IMR-90 (cell line): Measurements from ENCODE around the gene RPS6KB1. TPM values are rescaled to one million over a fixed set of nuclear protein-coding genes. Genes with fewer than 3 reads are reported as not detected.

Experiments
- ATAC-seq: fragments of 200-7000 bp; cut with Tn5 transposase; 2 replicates; pipeline ENCODE4 v1.9.1; 2020; ENCODE audit warnings: low read depth, mild to moderate bottlenecking, moderate library complexity
- BruUV-seq: library from RNA; stranded (reverse); fragments of 400-500 nt; replicated peaks from 2 replicates; lab custom pipeline; 2021; lab: Mats Ljungman, UMichigan
- CTCF ChIA-PET: fragments of 300-600 bp; formaldehyde crosslinking; extraction: SDS; loops from one replicate; lab custom pipeline; 2021; ENCODE audit warnings: antibody characterized with exemption; lab: Yijun Ruan, JAX
- POLR2A ChIA-PET: fragments of 300-600 bp; sonication (Branson Sonifier 250); formaldehyde crosslinking; loops from one replicate; lab custom pipeline; 2022; ENCODE audit warnings: antibody characterized with exemption; ENCODE audit not compliant: unreplicated experiment; lab: Charles Lee
- DNase-seq: peaks from one replicate; pipeline ENCODE4 v3.0.0; 2013
- H2AFZ ChIP-seq: replicated peaks from 2 replicates; pipeline ENCODE3; 2013; ENCODE audit warnings: low read length, mild to moderate bottlenecking; ENCODE audit not compliant: poor library complexity
- H2AK5ac ChIP-seq: 2 replicates; pipeline ENCODE4 v1.6.1; 2013; ENCODE audit warnings: low read depth, low read length, inconsistent platforms
- H2AK9ac ChIP-seq: replicated peaks from 2 replicates; pipeline ENCODE3; 2013; ENCODE audit warnings: mild to moderate bottlenecking, low read depth, low read length, moderate library complexity; ENCODE audit not compliant: poor library complexity
- H2BK120ac ChIP-seq: 2 replicates; pipeline ENCODE4 v1.6.1; 2013; ENCODE audit warnings: low read depth, low read length, inconsistent platforms
- H2BK15ac ChIP-seq: 3 replicates; pipeline ENCODE4 v1.6.1; 2013; ENCODE audit warnings: low read depth, low read length, inconsistent platforms
- H2BK20ac ChIP-seq: 2 replicates; pipeline ENCODE4 v1.6.1; 2013; ENCODE audit warnings: low read depth, mild to moderate bottlenecking, inconsistent platforms, low read length, moderate library complexity
- H2BK5ac ChIP-seq: 2 replicates; pipeline ENCODE4 v1.6.1; 2013; ENCODE audit warnings: mild to moderate bottlenecking, low read depth, low read length, inconsistent platforms; ENCODE audit not compliant: poor library complexity, severe bottlenecking
- H3K14ac ChIP-seq: replicated peaks from 2 replicates; pipeline ENCODE4 v1.6.1; 2013; ENCODE audit warnings: low read depth, low read length, inconsistent platforms
- H3K18ac ChIP-seq: 2 replicates; pipeline ENCODE4 v1.6.1; 2013; ENCODE audit warnings: low read depth, low read length, control low read depth
- H3K23ac ChIP-seq: 2 replicates; pipeline ENCODE4 v1.6.1; 2013; ENCODE audit warnings: low read depth, low read length, inconsistent platforms
- H3K27ac ChIP-seq: 2 replicates; pipeline ENCODE4 v1.5.1; 2013; ENCODE audit warnings: mild to moderate bottlenecking, control low read depth, low read length; ENCODE audit not compliant: insufficient read depth
- H3K27me3 ChIP-seq: 2 replicates; pipeline ENCODE4 v1.6.1; 2013; ENCODE audit warnings: low read length; ENCODE audit not compliant: control insufficient read depth, insufficient read depth
- H3K36me3 ChIP-seq: 2 replicates; pipeline ENCODE4 v1.6.1; 2013; ENCODE audit warnings: low read length, mixed read lengths; ENCODE audit not compliant: control insufficient read depth, insufficient read depth
- H3K4ac ChIP-seq: 2 replicates; pipeline ENCODE4 v1.6.1; 2013; ENCODE audit warnings: low read depth, low read length, inconsistent platforms
- H3K4me1 ChIP-seq: 2 replicates; pipeline ENCODE4 v1.6.1; 2013; ENCODE audit warnings: low read length, mixed read lengths; ENCODE audit not compliant: control insufficient read depth, insufficient read depth
- H3K4me2 ChIP-seq: 2 replicates; pipeline ENCODE4 v1.6.1; 2013; ENCODE audit warnings: low read depth, mild to moderate bottlenecking, control low read depth, low read length, moderate library complexity
- H3K4me3 ChIP-seq: 2 replicates; pipeline ENCODE4 v1.5.1; 2013; ENCODE audit warnings: low read depth, mild to moderate bottlenecking, control low read depth, low read length, moderate library complexity; ENCODE audit not compliant: insufficient read depth
- H3K56ac ChIP-seq: 2 replicates; pipeline ENCODE4 v1.6.1; 2013; ENCODE audit warnings: low read length, inconsistent platforms; ENCODE audit not compliant: insufficient read depth; ENCODE audit errors: extremely low read depth
- H3K79me1 ChIP-seq, 2 experiments: 2 replicates each; pipeline ENCODE4 v1.6.1; 2013; ENCODE audit warnings: low read length in 2 of 2, inconsistent platforms in 1 of 2, low read depth in 1 of 2
- H3K9ac ChIP-seq: 2 replicates; pipeline ENCODE4 v1.6.1; 2013; ENCODE audit warnings: low read depth, low read length, control low read depth
- H3K9me1 ChIP-seq: 2 replicates; pipeline ENCODE4 v1.6.1; 2013; ENCODE audit warnings: low read length, inconsistent platforms; ENCODE audit not compliant: insufficient read depth
- H3K9me3 ChIP-seq: 2 replicates; pipeline ENCODE4 v1.6.1; 2013; ENCODE audit warnings: low read length; ENCODE audit not compliant: control insufficient read depth, insufficient read depth
- H4K20me1 ChIP-seq: 2 replicates; pipeline ENCODE4 v1.6.1; 2013; ENCODE audit warnings: low read length, inconsistent platforms; ENCODE audit not compliant: insufficient read depth
- H4K5ac ChIP-seq: 2 replicates; pipeline ENCODE4 v1.6.1; 2013; ENCODE audit warnings: mild to moderate bottlenecking, low read depth, low read length, control low read depth
- H4K8ac ChIP-seq, 2 experiments: 2 replicates each; pipeline ENCODE4 v1.6.1; 2013; ENCODE audit warnings: low read depth in 2 of 2, low read length in 2 of 2, control low read depth in 1 of 2, inconsistent platforms in 1 of 2
- H4K91ac ChIP-seq: 2 replicates; pipeline ENCODE4 v1.6.1; 2013; ENCODE audit warnings: low read depth, low read length, inconsistent platforms; ENCODE audit not compliant: insufficient read depth
- BHLHE40 ChIP-seq: fragments of 150-350 bp; IDR thresholded peaks from 2 replicates; pipeline ENCODE4 v1.6.1; 2016; ENCODE audit warnings: mild to moderate bottlenecking, low read depth, low read length
- CHD1 ChIP-seq: IDR thresholded peaks from 2 replicates; pipeline ENCODE4 v1.6.1; 2012; ENCODE audit warnings: low read depth, low read length, improper control_type of control experiment
- MAFK ChIP-seq: IDR thresholded peaks from 2 replicates; pipeline ENCODE4 v1.6.1; 2012; ENCODE audit warnings: low read depth, low read length, improper control_type of control experiment
- MAZ ChIP-seq: IDR thresholded peaks from 2 replicates; pipeline ENCODE4 v1.6.1; 2012; ENCODE audit warnings: low read depth, mild to moderate bottlenecking, low read length, improper control_type of control experiment, moderate library complexity, borderline replicate concordance
- MXI1 ChIP-seq: IDR thresholded peaks from 2 replicates; pipeline ENCODE4 v1.6.1; 2012; ENCODE audit warnings: low read depth, mild to moderate bottlenecking, low read length, moderate library complexity, borderline replicate concordance
- NFE2L2 ChIP-seq: fragments of 150-350 bp; IDR thresholded peaks from 2 replicates; pipeline ENCODE4 v1.6.1; 2016; ENCODE audit warnings: low read depth, mild to moderate bottlenecking, low read length
- POLR2A ChIP-seq: IDR thresholded peaks from 2 replicates; pipeline ENCODE4 v1.6.1; 2012; ENCODE audit warnings: mild to moderate bottlenecking, low read depth, low read length
- RAD21 ChIP-seq: IDR thresholded peaks from 2 replicates; pipeline ENCODE4 v1.6.1; 2012; ENCODE audit warnings: low read length, improper control_type of control experiment
- SMC3 ChIP-seq: fragments of 150-350 bp; IDR thresholded peaks from 2 replicates; pipeline ENCODE4 v1.6.1; 2016; ENCODE audit warnings: low read depth, mild to moderate bottlenecking, antibody characterized with exemption, low read length, moderate library complexity
- whole genome bisulfite sequencing, 2 experiments: methylation state at CpG; one replicate each; pipeline versions ENCODE4 v1.1.5 to v1.1.7; 2013; ENCODE audit warnings: missing lambda C conversion rate in 2 of 2; ENCODE audit not compliant: insufficient read length in 1 of 2; ENCODE audit errors: extremely low coverage in 2 of 2; 5-methylcytosine and 5-hydroxymethylcytosine counted together
- dilution Hi-C: fragments of 300-500 bp; cut with HindIII; formaldehyde crosslinking; loops from one replicate; pipeline ENCODE4 v1.14.3; 2018; ENCODE audit warnings: low sequenced_read_pairs; ENCODE audit not compliant: unreplicated experiment
- in situ Hi-C: fragments of 300-500 bp; cut with MboI; formaldehyde crosslinking; loops from 3 replicates; pipeline ENCODE4 v1.14.3; 2019; ENCODE audit warnings: low sequenced_read_pairs, inconsistent platforms, mixed read lengths
- intact Hi-C: fragments of 100-400 bp; cut with micrococcal nuclease; formaldehyde crosslinking; loops from 2 replicates; pipeline ENCODE4 v1.10.0; 2022
- polyA plus RNA-seq, 3 experiments: library from polyadenylated mRNA; depleted of rRNA; stranded (reverse); fragments of >200 nt; gene quantifications; 2 replicates each; pipeline ENCODE4 v1.2.3, GENCODE V29; 2012; ENCODE audit warnings: low replicate concordance in 1 of 3
- total RNA-seq: library from RNA; depleted of rRNA; stranded (reverse); fragments of >200 nt; gene quantifications from 2 replicates; pipeline ENCODE4 v1.2.3, GENCODE V29; 2012
- TF ChIP-seq, protein P1 (sequence below): fragments of 150-350 bp; IDR thresholded peaks from 2 replicates; pipeline ENCODE4 v1.6.1; 2017; ENCODE audit warnings: mild to moderate bottlenecking, antibody characterized with exemption, low read length, low read depth

RPS6KB1 gene
- total and polyA plus RNA-seq, 2 of the 4 experiments (the other 2 are of a cell fraction) = 11.7 to 20.3 TPM

GRCh38 chr17:59870482-59870881, 22.4 kb upstream of the RPS6KB1 start:
- no peaks in the 10 kb centered on the region; the same call in 1 of the 2 replicates for H3K9me1 ChIP-seq
- H3K56ac ChIP-seq = no peak overlapping the region
- POLR2A ChIA-PET = no interaction called here
- H2AK5ac ChIP-seq = no peak overlapping the region
- DNase-seq (no peak), ATAC-seq (no peak)
- no TSS peak for BruUV-seq
- no peak overlapping the region for H2AFZ ChIP-seq
- no peak overlapping the region for H2BK15ac ChIP-seq
- H2BK5ac ChIP-seq = no peak overlapping the region
- no peaks in the 10 kb centered on the region for H3K4me1 ChIP-seq
- no peak overlapping the region for H3K18ac ChIP-seq
- H3K4me3 ChIP-seq = no peak overlapping the region
- no peak overlapping the region for H4K91ac ChIP-seq
- H3K36me3 ChIP-seq = peaks cover 3% of the 10 kb centered on the region
- TF ChIP-seq CHD1 (no peak), MAZ (no peak), NFE2L2 (no peak), SMC3 (no peak), POLR2A (no peak), BHLHE40 (no peak), MXI1 (no peak), MAFK (no peak), RAD21 (no peak)
- TF ChIP-seq, protein P1, sequence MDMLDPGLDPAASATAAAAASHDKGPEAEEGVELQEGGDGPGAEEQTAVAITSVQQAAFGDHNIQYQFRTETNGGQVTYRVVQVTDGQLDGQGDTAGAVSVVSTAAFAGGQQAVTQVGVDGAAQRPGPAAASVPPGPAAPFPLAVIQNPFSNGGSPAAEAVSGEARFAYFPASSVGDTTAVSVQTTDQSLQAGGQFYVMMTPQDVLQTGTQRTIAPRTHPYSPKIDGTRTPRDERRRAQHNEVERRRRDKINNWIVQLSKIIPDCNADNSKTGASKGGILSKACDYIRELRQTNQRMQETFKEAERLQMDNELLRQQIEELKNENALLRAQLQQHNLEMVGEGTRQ = no peak
- H2AK9ac ChIP-seq = no peak overlapping the region
- dilution Hi-C loops (no loop called here), in situ Hi-C loops (no loop called here), intact Hi-C loops (no loop called here)
- no CpG with 5 or more reads among the region's 8 CpGs for WGBS, 2 experiments
- no peaks in the 10 kb centered on the region for H4K20me1 ChIP-seq
- H4K8ac ChIP-seq = no peak overlapping the region
- no peak overlapping the region for H2BK120ac ChIP-seq
- no peak overlapping the region for H4K5ac ChIP-seq
- no peaks in the 10 kb centered on the region for H3K9me3 ChIP-seq
- CTCF ChIA-PET = interaction anchor here (0.7 kb wide), 1 partner anchor 442 kb away, joined by 3 read pairs; no protein-coding TSS in a partner anchor
- no peak overlapping the region for H3K9ac ChIP-seq
- H3K4ac ChIP-seq = no peak overlapping the region
- H3K4me2 ChIP-seq = no peak overlapping the region
- no peak overlapping the region for H3K23ac ChIP-seq
- H3K27me3 ChIP-seq = no peaks in the 10 kb centered on the region
- H3K14ac ChIP-seq = no peak overlapping the region
- no peak overlapping the region for H3K27ac ChIP-seq
- H3K79me1 ChIP-seq = no peaks in the 10 kb centered on the region
- no peak overlapping the region for H2BK20ac ChIP-seq
